ENCODE results near the gene DAB2IP.

DAB2IP gene

GRCh38 chr9:121815546-121816448 lies 164.4 kb downstream of the DAB2IP start:
- no peak for DNase-seq (ENCODE audit: low read depth, low spot score)
- in situ Hi-C loops (cut with HindIII; ENCODE audit: low sequenced_read_pairs), result no loop called here
- no peak overlapping the region for H3K4me3 ChIP-seq (ENCODE audit: low read depth, low read length)
- no peak for TF ChIP-seq CTCF (IDR thresholded peaks at IDR 0.05; ENCODE audit: low read depth, low read length)

- no peak for DNase-seq (ENCODE audit: low read depth, low spot score)
- no peak for TF ChIP-seq CTCF (IDR thresholded peaks at IDR 0.05; ENCODE audit: low read depth, low read length)
- in situ Hi-C loops (cut with HindIII; ENCODE audit: low sequenced_read_pairs), result no loop called here
- H3K4me3 ChIP-seq (ENCODE audit: low read depth, low read length), result no peak overlapping the region
Observed at GRCh38 chr9:121816449-121816817, 165.0 kb downstream of the DAB2IP start.

- H3K4me3 ChIP-seq (ENCODE audit: low read depth, low read length), result no peak overlapping the region
- TF ChIP-seq CTCF (IDR thresholded peaks at IDR 0.05; ENCODE audit: low read depth, low read length), result no peak
- in situ Hi-C loops (cut with HindIII; ENCODE audit: low sequenced_read_pairs), result no loop called here
- DNase-seq (ENCODE audit: low read depth, low spot score), result no peak
Observed at GRCh38 chr9:121816845-121817450, 165.5 kb downstream of the DAB2IP start.

GRCh38 chr9:121817476-121817875 lies 166.0 kb downstream of the DAB2IP start:
- no peak for DNase-seq (ENCODE audit: low read depth, low spot score)
- in situ Hi-C loops (cut with HindIII; ENCODE audit: low sequenced_read_pairs), result no loop called here

GRCh38 chr9:121818016-121818661 lies 166.7 kb downstream of the DAB2IP start:
- no peak for TF ChIP-seq CTCF (IDR thresholded peaks at IDR 0.05; ENCODE audit: low read depth, low read length)
- in situ Hi-C loops (cut with HindIII; ENCODE audit: low sequenced_read_pairs), result no loop called here
- no peak overlapping the region for H3K4me3 ChIP-seq (ENCODE audit: low read depth, low read length)
- no peak for DNase-seq (ENCODE audit: low read depth, low spot score)

More at GRCh38 chr9:121817476-121817875, 166.0 kb downstream of the DAB2IP start:
- no peak for TF ChIP-seq CTCF (IDR thresholded peaks at IDR 0.05; ENCODE audit: low read depth, low read length)
- no peak overlapping the region for H3K4me3 ChIP-seq (ENCODE audit: low read depth, low read length)

GRCh38 chr9:121818841-121819427 lies 167.5 kb downstream of the DAB2IP start:
- no peak overlapping the region for H3K4me3 ChIP-seq (ENCODE audit: low read depth, low read length)
- in situ Hi-C loops (cut with HindIII; ENCODE audit: low sequenced_read_pairs), result no loop called here
- no peak for DNase-seq (ENCODE audit: low read depth, low spot score)
- TF ChIP-seq CTCF (IDR thresholded peaks at IDR 0.05; ENCODE audit: low read depth, low read length), result no peak

Measured in astrocyte of the spinal cord (primary cell).